GM19035 (cell line): Measurements from ENCODE around the gene TMOD1.
"Not testable (repeated sequence)": the region's sequence is repeated elsewhere in the genome, so short reads cannot be mapped to it uniquely, and the experiment has no call there.

ENCODE experiments used
- ATAC-seq: cut with Tn5 transposase; IDR thresholded peaks from one replicate; pipeline ENCODE4 v1.9.1; 2021; ENCODE audit not compliant: unreplicated experiment

The TMOD1 gene

GRCh38 chr9:97586909-97587308, 85.4 kb downstream of the TMOD1 start:
- ATAC-seq = not testable (repeated sequence)

DNA sequence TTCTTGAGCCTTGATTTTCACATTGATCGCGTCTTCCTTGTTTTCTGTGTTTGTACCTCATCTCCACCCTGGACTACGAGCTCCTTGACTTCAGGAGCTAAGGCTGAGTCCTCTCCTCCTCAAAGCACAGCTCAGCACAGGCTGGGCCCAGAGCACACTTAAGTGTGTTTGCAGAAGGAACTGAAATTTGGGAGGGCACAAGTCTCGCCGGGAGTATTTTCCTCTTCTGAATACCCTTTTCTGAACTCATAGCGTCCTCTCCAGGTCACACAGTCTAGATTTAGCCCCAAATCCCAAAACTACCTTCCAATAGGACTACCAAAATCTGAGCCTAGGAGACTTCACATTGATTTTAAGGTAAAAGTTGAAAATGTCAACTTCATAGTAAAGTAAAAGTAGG, 90.1 kb downstream of the TMOD1 start:
- ATAC-seq = no peak

DNA sequence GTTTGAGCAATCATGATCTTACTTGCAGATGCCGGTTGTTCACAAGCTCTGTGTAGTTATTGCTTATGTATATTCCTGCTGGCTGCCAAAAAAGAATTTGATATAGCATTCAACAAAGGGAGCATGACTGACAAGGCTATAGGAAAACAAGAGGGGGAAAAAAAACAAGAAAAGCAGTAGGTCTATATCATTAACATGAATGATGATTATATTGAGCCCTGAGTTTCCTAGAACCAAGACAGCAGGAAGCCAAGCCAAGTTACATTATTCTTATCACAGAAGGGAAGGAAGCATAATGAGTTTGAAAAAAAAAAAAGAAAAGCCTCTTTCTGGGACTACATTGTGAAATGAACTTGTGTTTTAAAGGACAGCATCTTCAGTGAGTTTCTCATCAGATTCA, 90.7 kb downstream of the TMOD1 start:
- ATAC-seq = no peak

DNA sequence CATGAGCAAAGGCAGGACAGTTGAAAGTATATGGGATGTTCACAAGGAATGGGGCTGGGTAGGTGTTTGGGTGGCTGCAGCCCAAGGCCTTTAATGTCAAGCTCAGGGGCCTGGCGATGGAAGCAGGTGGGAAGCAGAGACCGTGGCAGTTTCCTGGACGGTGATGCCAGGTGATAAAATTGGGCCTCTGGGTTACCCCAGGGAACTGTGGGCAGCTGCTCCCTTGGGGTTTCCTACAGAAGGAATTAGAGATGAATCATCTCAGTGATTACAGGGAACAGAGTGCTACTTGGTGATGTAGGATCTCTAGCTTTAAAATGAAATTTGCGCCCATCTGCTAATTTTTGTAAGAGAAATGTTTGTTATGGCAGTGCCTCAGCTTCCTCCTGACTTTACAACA, 92.5 kb downstream of the TMOD1 start:
- no peak for ATAC-seq

DNA sequence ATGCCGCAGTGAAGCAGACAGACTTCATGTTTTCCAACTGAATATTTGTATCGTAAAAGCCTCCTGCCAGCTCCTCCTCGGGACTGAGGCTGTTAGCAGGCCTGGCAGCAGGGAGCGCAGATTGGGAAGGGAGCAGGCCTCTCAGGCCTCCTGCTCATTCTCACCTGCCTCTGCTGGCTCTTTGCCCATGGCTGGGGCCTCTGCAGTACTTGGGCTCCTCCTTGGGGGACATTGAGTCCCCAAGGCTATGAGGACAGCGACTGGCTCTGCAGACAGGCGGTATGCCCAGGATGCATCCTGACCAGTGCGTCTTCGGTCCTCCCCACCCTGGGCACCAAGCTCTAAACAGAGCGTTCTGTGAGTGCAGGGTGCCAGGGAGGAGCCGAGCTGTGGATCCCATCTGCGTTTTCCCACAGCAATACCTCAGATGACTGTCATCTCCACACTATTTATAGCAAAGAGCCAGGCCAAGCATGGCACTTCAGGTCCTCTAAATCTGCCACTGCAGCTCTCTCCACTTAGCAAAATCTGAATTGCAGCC, 93.0 kb downstream of the TMOD1 start:
- no peak for ATAC-seq

GRCh38 chr9:97596906-97597305, 95.4 kb downstream of the TMOD1 start:
- ATAC-seq = no peak

DNA sequence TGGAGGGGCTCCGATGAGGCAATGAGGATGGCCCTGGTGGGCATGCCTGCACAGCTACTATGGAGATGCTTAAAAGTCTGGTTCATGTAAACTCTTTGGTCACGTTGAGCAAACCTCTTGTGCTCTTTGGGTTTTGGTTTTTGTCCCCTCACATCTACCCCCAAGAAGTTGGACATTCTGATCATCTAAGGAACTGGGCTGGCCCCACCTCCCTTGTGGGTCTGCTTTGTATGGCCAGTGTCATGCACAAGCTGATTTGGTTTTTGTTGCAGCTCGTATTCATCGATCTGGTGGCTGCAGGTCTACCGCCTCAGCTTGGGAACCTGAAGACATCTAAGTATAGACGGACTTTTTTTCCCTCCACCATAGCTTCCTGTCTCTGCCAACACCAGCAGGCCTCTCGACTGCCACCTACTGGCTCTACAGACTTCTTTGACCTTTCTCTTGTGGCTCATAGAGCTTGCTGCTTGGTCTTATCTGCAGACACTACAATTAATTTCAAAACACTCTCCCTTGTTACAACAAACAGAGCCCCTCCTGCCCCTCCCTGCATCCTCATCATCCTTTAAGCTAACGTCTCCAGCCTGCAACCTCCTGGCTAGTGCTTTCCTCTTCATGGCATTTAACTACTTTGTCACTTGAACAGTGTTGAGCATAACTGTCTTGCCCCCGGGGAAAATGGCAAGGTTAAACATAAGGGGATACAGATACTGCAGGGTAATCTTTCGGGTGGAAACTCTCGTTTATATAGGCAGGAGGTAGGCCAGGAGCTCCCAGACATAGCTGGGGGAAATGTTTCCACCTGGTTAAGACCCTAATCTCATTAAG, 97.2 kb downstream of the TMOD1 start:
- ATAC-seq = peak; percentile 88

DNA sequence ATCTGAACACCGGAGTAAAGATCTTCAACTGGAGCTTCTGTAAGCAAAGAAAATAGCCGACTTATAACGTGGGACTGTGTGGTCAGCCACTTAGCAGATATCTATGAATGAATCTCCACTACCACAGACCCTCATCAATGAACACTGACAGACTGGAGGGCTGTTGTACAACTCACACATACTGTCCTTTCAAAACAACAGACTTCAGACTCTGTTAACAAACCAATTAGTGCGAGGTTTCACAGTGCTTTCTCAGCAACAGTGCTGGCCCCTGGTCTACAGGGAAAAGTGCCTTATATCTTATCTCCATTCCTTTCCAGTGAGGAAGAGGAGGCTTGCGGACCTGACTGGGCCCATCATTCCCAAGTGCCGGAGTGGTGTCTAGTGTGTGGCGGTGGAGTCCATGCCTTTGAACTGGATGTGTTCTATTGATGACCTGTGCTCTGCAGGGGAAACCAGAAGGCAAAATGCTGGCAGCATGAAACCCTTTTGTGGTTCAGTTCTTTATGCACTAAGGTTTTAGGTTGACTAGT, 97.9 kb downstream of the TMOD1 start:
- no peak for ATAC-seq

DNA sequence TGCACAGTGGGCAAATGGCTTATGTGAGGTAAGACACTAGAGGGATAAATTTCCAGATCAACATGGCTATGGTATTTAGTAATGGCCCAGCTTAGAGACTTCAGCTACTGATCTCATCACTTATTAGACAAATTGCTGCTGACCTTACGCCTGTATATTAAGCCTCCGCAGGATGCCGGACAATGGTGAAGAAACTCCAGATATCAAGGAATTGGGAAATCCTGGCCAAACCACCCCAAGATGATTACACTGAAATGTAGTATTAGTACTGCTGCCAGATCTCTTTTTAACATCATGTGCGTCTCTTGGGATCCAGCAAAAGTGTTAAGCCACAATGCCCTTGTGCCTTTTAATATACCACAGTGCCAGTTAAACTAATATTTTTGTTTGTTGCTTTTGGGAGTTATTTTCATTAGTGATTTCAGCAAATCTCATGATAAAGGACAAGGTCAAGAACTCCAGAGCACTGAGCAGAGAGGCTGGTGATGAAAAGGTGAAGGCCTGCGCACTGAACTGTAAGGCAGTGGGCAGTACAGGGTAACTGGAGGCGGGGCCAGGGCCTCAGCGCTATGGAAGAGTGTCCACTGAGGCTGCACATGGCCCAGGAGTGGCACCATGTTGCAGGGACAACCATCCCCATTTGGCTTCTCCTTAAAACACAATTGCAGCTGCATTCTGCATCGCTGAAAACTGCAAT, 99.2 kb downstream of the TMOD1 start:
- ATAC-seq = no peak

GRCh38 chr9:97601228-97601898, 99.9 kb downstream of the TMOD1 start:
- no peak for ATAC-seq

- ATAC-seq = no peak
Measured at GRCh38 chr9:97602430-97602829, 101.0 kb downstream of the TMOD1 start.

GRCh38 chr9:97604901-97605645, 103.6 kb downstream of the TMOD1 start:
- ATAC-seq = no peak

GRCh38 chr9:97615439-97616072, 114.1 kb downstream of the TMOD1 start:
- ATAC-seq = no peak

GRCh38 chr9:97617939-97618416, 116.5 kb downstream of the TMOD1 start:
- no peak for ATAC-seq

GRCh38 chr9:97620063-97620462, 118.6 kb downstream of the TMOD1 start:
- ATAC-seq = not testable (repeated sequence)

DNA sequence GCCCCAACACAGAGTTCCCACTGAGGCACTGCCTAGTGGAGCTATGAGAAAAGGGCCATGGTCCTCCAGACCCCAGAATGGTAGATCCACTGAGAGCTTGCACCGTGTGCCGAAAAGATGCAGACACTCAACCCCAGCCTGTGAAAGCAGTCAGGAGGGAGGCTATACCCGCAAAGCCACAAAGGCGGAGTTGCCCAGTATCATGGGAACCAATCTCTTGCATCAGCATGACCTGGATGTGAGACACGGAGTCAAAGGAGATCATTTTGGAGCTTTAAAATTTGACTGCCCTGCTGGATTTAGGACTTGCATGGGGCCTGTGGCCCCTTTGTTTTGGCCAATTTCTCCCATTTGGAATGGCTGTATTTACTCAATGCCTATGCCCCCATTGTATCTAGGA, 121.0 kb downstream of the TMOD1 start:
- ATAC-seq = not testable (repeated sequence)

DNA sequence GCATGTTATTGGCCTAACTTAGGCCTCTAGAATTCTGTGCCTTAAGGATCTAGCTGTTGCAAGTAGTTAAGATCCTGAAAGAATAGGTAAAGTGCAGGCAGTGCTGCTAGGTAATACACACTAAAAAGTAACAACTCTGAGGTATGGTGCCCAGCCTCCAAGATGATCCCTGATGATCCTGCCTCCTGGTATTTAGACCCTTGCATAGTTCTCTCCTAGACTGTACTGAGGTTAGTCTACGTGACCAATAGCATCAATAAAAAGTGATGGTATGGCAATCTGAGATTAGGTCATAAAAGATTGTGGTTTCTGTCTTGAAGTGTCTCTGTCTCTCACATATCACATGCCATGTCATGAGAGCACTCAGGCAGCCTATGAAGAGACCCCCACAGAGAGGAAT, 122.5 kb downstream of the TMOD1 start:
- no peak for ATAC-seq

GRCh38 chr9:97625620-97626019, 124.2 kb downstream of the TMOD1 start:
- no peak for ATAC-seq

- no peak for ATAC-seq
Measured at GRCh38 chr9:97627624-97628023, 126.2 kb downstream of the TMOD1 start.

DNA sequence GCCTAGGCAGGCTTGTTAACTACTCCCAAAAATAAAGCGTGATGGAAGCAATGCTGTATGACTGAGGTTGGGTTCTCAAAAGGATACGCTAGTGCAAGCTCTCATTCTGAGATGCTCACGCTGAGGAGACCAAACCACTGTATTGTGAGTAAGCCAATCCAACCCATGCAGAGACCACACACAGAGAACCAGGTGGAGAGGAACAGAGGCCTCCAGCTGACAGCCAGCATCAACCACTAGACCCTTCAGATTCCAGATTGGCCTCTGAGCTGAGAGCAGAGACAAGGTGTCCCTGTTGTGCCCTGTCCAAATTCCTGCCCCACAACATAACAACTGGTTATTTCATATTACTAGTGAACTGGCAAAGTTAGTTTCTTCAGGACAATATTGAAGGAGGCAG, 127.2 kb downstream of the TMOD1 start:
- ATAC-seq = no peak
